H1 (cell line): ENCODE data around the gene LGALS4. TPM values are rescaled to one million over a fixed set of nuclear protein-coding genes. Genes with fewer than 3 reads are reported as not detected.

Experiments used
- CTCF ChIA-PET: fragments of 300-600 bp; sonication (Branson Sonifier 250); formaldehyde crosslinking; loops from one replicate; lab custom pipeline; 2021; ENCODE audit not compliant: partially characterized antibody; lab: Charles Lee
- POLR2A ChIA-PET: fragments of 300-600 bp; sonication (Branson Sonifier 250); formaldehyde crosslinking; loops from one replicate; lab custom pipeline; 2021; ENCODE audit warnings: inconsistent platforms; ENCODE audit not compliant: partially characterized antibody; lab: Charles Lee
- DNase-seq, 2 experiments: peaks; one replicate each; pipeline versions ENCODE4 v3.0.0 to v3.0.0-alpha.2; 2010 to 2022; ENCODE audit warnings: low spot score in 2 of 2, low read depth in 1 of 2, mixed read lengths in 1 of 2
- FAIRE-seq: peaks from 2 replicates; lab custom pipeline; 2011; peaks lifted over from hg19 to GRCh38; lab: Jason Lieb, UNC
- H2AFZ ChIP-seq: 2 replicates; pipeline ENCODE4 v1.8.1; 2012; ENCODE audit warnings: low read length, inconsistent platforms
- H2AK5ac ChIP-seq: 2 replicates; pipeline ENCODE4 v1.6.1; 2013; ENCODE audit warnings: low read depth, low read length
- H2BK120ac ChIP-seq: replicated peaks from 2 replicates; pipeline ENCODE3; 2013; ENCODE audit warnings: low read depth, low read length, inconsistent platforms
- H2BK12ac ChIP-seq: 2 replicates; pipeline ENCODE4 v1.6.1; 2013; ENCODE audit warnings: low read depth, low read length
- H2BK15ac ChIP-seq: 2 replicates; pipeline ENCODE4 v1.6.1; 2013; ENCODE audit warnings: low read length
- H2BK20ac ChIP-seq: 2 replicates; pipeline ENCODE4 v1.6.1; 2013; ENCODE audit warnings: low read length
- H2BK5ac ChIP-seq: 2 replicates; pipeline ENCODE4 v1.6.1; 2013; ENCODE audit warnings: low read depth, low read length
- H3K14ac ChIP-seq: 2 replicates; pipeline ENCODE4 v1.6.1; 2013; ENCODE audit warnings: inconsistent platforms; ENCODE audit not compliant: insufficient read length
- H3K18ac ChIP-seq: 2 replicates; pipeline ENCODE4 v1.6.1; 2013; ENCODE audit warnings: low read length; ENCODE audit errors: extremely low read depth
- H3K23ac ChIP-seq: 2 replicates; pipeline ENCODE4 v1.6.1; 2013; ENCODE audit warnings: inconsistent platforms; ENCODE audit not compliant: insufficient read length
- H3K23me2 ChIP-seq: 2 replicates; pipeline ENCODE4 v1.6.1; 2013; ENCODE audit warnings: low read depth, low read length
- H3K27ac ChIP-seq: 2 replicates; pipeline ENCODE4 v1.6.1; 2011; ENCODE audit warnings: low read depth, low read length, inconsistent platforms
- H3K27me3 ChIP-seq, 4 experiments: replicated peaks in 1 of 4; 1 replicate in 1 of 4; 2 replicates in 3 of 4; pipeline versions ENCODE4 v1.6.1 to v1.8.1; 2011 to 2013; ENCODE audit warnings: low read length in 3 of 4, mild to moderate bottlenecking in 3 of 4, inconsistent platforms in 2 of 4, mixed read lengths in 2 of 4, moderate library complexity in 1 of 4; ENCODE audit not compliant: control insufficient read depth in 3 of 4, insufficient read depth in 3 of 4; ENCODE audit errors: extremely low read depth in 1 of 4
- H3K36me3 ChIP-seq, 4 experiments: 2 replicates each; pipeline versions ENCODE4 v1.6.1 to v1.8.1; 2011 to 2013; ENCODE audit warnings: mild to moderate bottlenecking in 4 of 4, low read length in 3 of 4, moderate library complexity in 2 of 4, control low read depth in 1 of 4, inconsistent platforms in 1 of 4; ENCODE audit not compliant: insufficient read depth in 4 of 4, control insufficient read depth in 2 of 4
- H3K4ac ChIP-seq: replicated peaks from 2 replicates; pipeline ENCODE3; 2013; ENCODE audit warnings: low read length, low read depth, mixed read lengths, inconsistent platforms; ENCODE audit not compliant: insufficient read length
- H3K4me1 ChIP-seq, 4 experiments: replicated peaks in 1 of 4; 1 replicate in 1 of 4; 2 replicates in 3 of 4; pipeline versions ENCODE4 v1.6.1 to v1.8.1; 2011 to 2013; ENCODE audit warnings: low read length in 3 of 4, inconsistent platforms in 2 of 4, mixed read lengths in 1 of 4; ENCODE audit not compliant: insufficient read depth in 4 of 4, control insufficient read depth in 3 of 4
- H3K4me2 ChIP-seq, 2 experiments: 2 replicates each; pipeline versions ENCODE4 v1.6.1 to v1.8.1; 2011 to 2013; ENCODE audit warnings: low read depth in 2 of 2, low read length in 2 of 2, control low read depth in 1 of 2, inconsistent platforms in 1 of 2, mild to moderate bottlenecking in 1 of 2; ENCODE audit not compliant: insufficient read depth in 1 of 2
- H3K4me3 ChIP-seq, 4 experiments: fragments of 200-600, 300-600 bp in 1 of 4; sonication (generic), shearing (Covaris generic), sonication (Bioruptor Twin) in 1 of 4; 2 replicates each; pipeline versions ENCODE4 v1.5.1 to v1.8.1; 2011 to 2016; ENCODE audit warnings: low read length in 4 of 4, low read depth in 3 of 4, control low read depth in 2 of 4, inconsistent platforms in 2 of 4, mild to moderate bottlenecking in 2 of 4, mixed read lengths in 1 of 4, moderate library complexity in 1 of 4; ENCODE audit not compliant: insufficient read depth in 2 of 4; ENCODE audit errors: extremely low read depth in 1 of 4
- H3K56ac ChIP-seq: replicated peaks from 2 replicates; pipeline ENCODE3; 2013; ENCODE audit warnings: low read depth, mild to moderate bottlenecking, mixed read lengths, low read length, inconsistent platforms; ENCODE audit not compliant: insufficient read length
- H3K79me1 ChIP-seq: 2 replicates; pipeline ENCODE4 v1.6.1; 2013; ENCODE audit warnings: low read depth, low read length, control low read depth
- H3K79me2 ChIP-seq, 2 experiments: 2 replicates each; pipeline versions ENCODE4 v1.6.1 to v1.8.1; 2012 to 2013; ENCODE audit warnings: low read length in 2 of 2, mild to moderate bottlenecking in 2 of 2, inconsistent platforms in 1 of 2; ENCODE audit not compliant: insufficient read depth in 2 of 2, control insufficient read depth in 1 of 2
- H3K9ac ChIP-seq, 4 experiments: replicated peaks in 1 of 4; 1 replicate in 1 of 4; 2 replicates in 3 of 4; pipeline versions ENCODE4 v1.6.1 to v1.8.1; 2011 to 2013; ENCODE audit warnings: low read depth in 3 of 4, low read length in 3 of 4, control low read depth in 2 of 4, mild to moderate bottlenecking in 2 of 4, moderate library complexity in 2 of 4, inconsistent platforms in 1 of 4; ENCODE audit errors: extremely low read depth in 1 of 4
- H3K9me3 ChIP-seq, 2 experiments: 2 replicates each; pipeline versions ENCODE4 v1.6.1 to v1.8.1; 2012 to 2013; ENCODE audit warnings: mild to moderate bottlenecking in 2 of 2, moderate library complexity in 2 of 2, control low read depth in 1 of 2, inconsistent platforms in 1 of 2, low read depth in 1 of 2, low read length in 1 of 2, mixed read lengths in 1 of 2; ENCODE audit not compliant: insufficient read depth in 2 of 2
- H4K20me1 ChIP-seq, 2 experiments: replicated peaks in 1 of 2; 2 replicates each; pipeline versions ENCODE3 to v1.8.1; 2011 to 2013; ENCODE audit warnings: inconsistent platforms in 2 of 2, low read length in 2 of 2, mild to moderate bottlenecking in 1 of 2; ENCODE audit not compliant: insufficient read depth in 2 of 2, control insufficient read depth in 1 of 2
- H4K5ac ChIP-seq: 2 replicates; pipeline ENCODE4 v1.6.1; 2013; ENCODE audit warnings: low read length, low read depth, mixed read lengths, inconsistent platforms; ENCODE audit not compliant: insufficient read length
- H4K8ac ChIP-seq: 2 replicates; pipeline ENCODE4 v1.8.0; 2013; ENCODE audit warnings: mild to moderate bottlenecking, moderate library complexity, low read length, inconsistent platforms; ENCODE audit not compliant: insufficient read depth; ENCODE audit errors: extremely low read depth
- H4K91ac ChIP-seq: replicated peaks from 2 replicates; pipeline ENCODE3; 2013; ENCODE audit warnings: low read length, mixed read lengths, inconsistent platforms; ENCODE audit not compliant: insufficient read length
- CBX5 ChIP-seq: fragments of 300-800, 300-1000 bp; sonication (generic); IDR thresholded peaks from 2 replicates; pipeline ENCODE4 v1.7.1; 2016; ENCODE audit warnings: antibody characterized with exemption, low read length, low read depth
- POU5F1 ChIP-seq: IDR thresholded peaks from 2 replicates; pipeline ENCODE4 v1.6.1; 2011; ENCODE audit warnings: low read depth, mild to moderate bottlenecking, low read length, moderate library complexity
- SP2 ChIP-seq: IDR thresholded peaks from 2 replicates; pipeline ENCODE4 v1.6.1; 2012; ENCODE audit warnings: mild to moderate bottlenecking, low read length, inconsistent platforms
- WGBS, 2 experiments: shearing (Covaris generic) in 1 of 2; methylation state at CpG; one replicate each; pipeline versions ENCODE4 v1.1.6 to v1.1.7; 2013 to 2015; ENCODE audit warnings: low lambda C conversion rate in 2 of 2, mixed read lengths in 2 of 2, inconsistent platforms in 1 of 2, low coverage in 1 of 2, missing lambda C conversion rate in 1 of 2; ENCODE audit not compliant: insufficient replicate concordance in 2 of 2, insufficient coverage in 1 of 2, insufficient read length in 1 of 2; ENCODE audit errors: extremely low coverage in 1 of 2, missing lambda C conversion rate in 1 of 2; 5-methylcytosine and 5-hydroxymethylcytosine counted together
- polyA plus RNA-seq, 7 experiments: library from polyadenylated mRNA; depleted of rRNA in 3 of 7; stranded (reverse) in 5 of 7; unstranded in 2 of 7; fragments of >200 nt in 5 of 7; fragments of 200-250 nt in 2 of 7; gene quantifications; 1 replicate in 5 of 7; 2 replicates in 1 of 7; 4 replicates in 1 of 7; pipeline versions ENCODE4 v1.2.1 to v1.2.3, GENCODE V29; 2011 to 2013; ENCODE audit warnings: missing spikeins in 2 of 7, mixed read lengths in 2 of 7
- total RNA-seq: library from RNA; stranded (reverse); fragmentation: NEBNext Ultra II Directional; extraction: Animal tissue kit (Norgen Biotek cat#: 25700); gene quantifications from 2 replicates; pipeline ENCODE4 v1.2.1, GENCODE V29; 2021

LGALS4 gene
- total and polyA plus RNA-seq, 2 of the 8 experiments (the other 6 are each of a cell fraction or from before 2014, with no cell fraction given), result 0.32 to 0.37 TPM

DNA sequence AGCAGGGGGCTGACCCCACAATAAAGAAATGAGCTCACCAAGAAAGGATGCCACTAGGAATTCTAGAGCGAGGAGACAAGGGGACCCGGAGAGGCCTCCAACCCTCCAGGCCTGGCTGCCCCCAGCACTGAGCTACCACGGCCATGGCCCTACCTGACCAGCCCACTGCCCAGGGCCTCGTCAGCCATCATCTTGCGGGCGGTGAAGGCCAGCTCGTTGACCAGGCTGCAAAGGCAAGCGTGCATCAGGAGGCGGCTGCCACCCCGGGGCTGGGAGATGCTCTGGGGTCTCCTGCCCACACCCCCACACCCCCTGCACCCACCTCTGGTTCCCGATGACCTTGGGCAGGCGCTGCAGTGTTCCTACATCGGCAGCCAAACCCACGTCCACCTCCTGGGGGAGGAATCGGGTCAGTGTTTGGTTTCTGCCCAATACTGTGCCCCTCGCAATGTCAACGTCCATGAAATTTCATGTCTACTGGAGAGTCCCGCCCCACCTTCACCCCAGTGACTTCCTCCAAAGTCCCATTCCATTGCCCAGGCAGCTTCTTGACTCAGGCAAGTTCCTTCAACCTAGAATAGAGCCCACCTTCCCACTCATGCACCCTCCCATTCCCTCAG lies 3.5 kb upstream of the LGALS4 start:
- Histone ChIP-seq H4K5ac (no peak overlapping the region), H2AFZ (no peak overlapping the region), H3K4me2 (no peak overlapping the region), H4K20me1 (peaks cover 2 to 5% of the 10 kb centered on the region in 2 experiments), H3K18ac (no peak overlapping the region), H3K56ac (no peak overlapping the region), H3K23me2 (no peaks in the 10 kb centered on the region), H3K23ac (no peak overlapping the region), H3K27ac (no peak overlapping the region), H3K79me1 (no peaks in the 10 kb centered on the region), H3K4me1 (no peaks in the 10 kb centered on the region)
- TF ChIP-seq CBX5, result no peak
- no peak for TF ChIP-seq SP2
- TF ChIP-seq POU5F1, result no peak
- TF ChIP-seq, all 59 proteins: peak for 0
- no peak overlapping the region for H2AK5ac ChIP-seq
- H2BK20ac ChIP-seq, result no peak overlapping the region
- H2BK120ac ChIP-seq, result no peak overlapping the region
- H4K8ac ChIP-seq, result no peak overlapping the region
- H2BK15ac ChIP-seq, result no peak overlapping the region
- FAIRE-seq (no peak), DNase-seq (no peak)
- no peak overlapping the region for H3K4ac ChIP-seq
- H3K9me3 ChIP-seq, result peaks cover 0 to 2% of the 10 kb centered on the region in 2 experiments; a peak in 1 of 4 replicates
- peaks cover 0 to 20% (median 11%) of the 10 kb centered on the region in 4 experiments; a peak in 5 of 8 replicates for H3K36me3 ChIP-seq
- POLR2A ChIA-PET, result interaction anchor here (0.8 to 3.7 kb wide), 9 partner anchors 15 to 115 kb away, joined by 3 to 17 read pairs (median 3); partner anchors contain the start of genes ECH1, MRPS12 and SARS2
- no peak overlapping the region for H4K91ac ChIP-seq
- H2BK12ac ChIP-seq, result no peak overlapping the region
- CTCF ChIA-PET, result interaction anchor here (1.0 to 1.5 kb wide), 2 partner anchors 63 to 72 kb away, joined by 3 to 4 read pairs; no protein-coding TSS in a partner anchor
- H3K4me3 ChIP-seq, result no peak overlapping the region
- no peak overlapping the region for H2BK5ac ChIP-seq
- no peaks in the 10 kb centered on the region for H3K27me3 ChIP-seq
- no peak overlapping the region for H3K14ac ChIP-seq
- WGBS, 2 experiments, result 93% methylated on average over 18 of the region's 18 CpGs; no CpG with 5 or more reads in 1 of the 2 experiments
- no peaks in the 10 kb centered on the region for H3K79me2 ChIP-seq
- no peak overlapping the region for H3K9ac ChIP-seq
